Spinal cord (tissue), 10 donors: ENCODE measurements around the gene VGLL3. TPM values are rescaled to one million over a fixed set of nuclear protein-coding genes. Genes with fewer than 3 reads are reported as not detected.

Source experiments
- DNase-seq, 6 donors: peaks; one replicate each; pipeline versions ENCODE4 v3.0.0 to v3.0.0-alpha.2; 2013 to 2015; ENCODE audit warnings: low spot score in 6 of 6, low read depth in 4 of 6
- H3K27ac ChIP-seq: one replicate; pipeline ENCODE4 v1.5.1; 2013; ENCODE audit warnings: low read depth, low read length, control low read depth
- H3K27me3 ChIP-seq: one replicate; pipeline ENCODE4 v1.6.1; 2013; ENCODE audit warnings: low read length; ENCODE audit not compliant: control insufficient read depth, insufficient read depth
- H3K36me3 ChIP-seq: one replicate; pipeline ENCODE4 v1.6.1; 2013; ENCODE audit warnings: low read length; ENCODE audit not compliant: control insufficient read depth, insufficient read depth
- H3K4me1 ChIP-seq: one replicate; pipeline ENCODE4 v1.6.1; 2013; ENCODE audit warnings: low read length; ENCODE audit not compliant: control insufficient read depth, insufficient read depth
- H3K4me3 ChIP-seq: one replicate; pipeline ENCODE4 v1.5.1; 2013; ENCODE audit warnings: low read depth, low read length, control low read depth
- H3K9me3 ChIP-seq: one replicate; pipeline ENCODE4 v1.6.1; 2013; ENCODE audit warnings: low read length; ENCODE audit not compliant: control insufficient read depth, insufficient read depth
- whole genome bisulfite sequencing: methylation state at CpG from one replicate; pipeline ENCODE4 v1.1.5; 2013; ENCODE audit warnings: missing lambda C conversion rate; ENCODE audit not compliant: insufficient coverage; 5-methylcytosine and 5-hydroxymethylcytosine counted together
- polyA plus RNA-seq, 2 donors: library from polyadenylated mRNA; unstranded; fragments of 120-200 nt; gene quantifications; one replicate each; pipeline ENCODE4 v1.2.1, GENCODE V29; 2013; ENCODE audit not compliant: insufficient read length in 2 of 2
- total RNA-seq, 2 donors: library from RNA; depleted of rRNA in 1 of 2; stranded (reverse); fragments of 120-200 nt in 1 of 2; fragments of >200 nt in 1 of 2; gene quantifications; one replicate each; pipeline versions ENCODE4 v1.2.3 to v1.2.4, GENCODE V29; 2013 to 2014
- donor health status: healthy.

VGLL3 gene
- total and polyA plus RNA-seq, 4 donors, result 2.8 to 17.5 (median 5.3) TPM

- no CpG with 5 or more reads among the region's 3 CpGs for WGBS
- no peak overlapping the region for H3K4me3 ChIP-seq
- H3K4me1 ChIP-seq, result no peaks in the 10 kb centered on the region
Measured at GRCh38 chr3:86960550-86960949, 30.4 kb downstream of the VGLL3 start.

GRCh38 chr3:86958534-86958933 lies 32.4 kb downstream of the VGLL3 start:
- no peak for DNase-seq
- no peaks in the 10 kb centered on the region for H3K9me3 ChIP-seq
- H3K4me1 ChIP-seq, result no peaks in the 10 kb centered on the region
- H3K4me3 ChIP-seq, result no peak overlapping the region
- H3K27ac ChIP-seq, result no peak overlapping the region
- H3K27me3 ChIP-seq, result no peaks in the 10 kb centered on the region
- no CpG with 5 or more reads among the region's 1 CpG for WGBS
- H3K36me3 ChIP-seq, result no peaks in the 10 kb centered on the region

More at GRCh38 chr3:86960550-86960949, 30.4 kb downstream of the VGLL3 start:
- no peaks in the 10 kb centered on the region for H3K36me3 ChIP-seq
- no peak overlapping the region for H3K27ac ChIP-seq
- H3K9me3 ChIP-seq, result no peaks in the 10 kb centered on the region
- no peak for DNase-seq
- no peaks in the 10 kb centered on the region for H3K27me3 ChIP-seq

GRCh38 chr3:86954747-86955146 lies 36.2 kb downstream of the VGLL3 start:
- H3K27ac ChIP-seq, result no peak overlapping the region
- no peaks in the 10 kb centered on the region for H3K27me3 ChIP-seq
- no peaks in the 10 kb centered on the region for H3K36me3 ChIP-seq
- H3K4me1 ChIP-seq, result no peaks in the 10 kb centered on the region
- H3K9me3 ChIP-seq, result no peaks in the 10 kb centered on the region
- WGBS, result no CpG with 5 or more reads among the region's 2 CpGs
- DNase-seq, result no peak
- no peak overlapping the region for H3K4me3 ChIP-seq

GRCh38 chr3:86954226-86954625 lies 36.7 kb downstream of the VGLL3 start:
- no peak for DNase-seq

GRCh38 chr3:86951322-86951721 lies 39.6 kb downstream of the VGLL3 start:
- Histone ChIP-seq H3K36me3 (no peaks in the 10 kb centered on the region), H3K9me3 (no peaks in the 10 kb centered on the region), H3K4me1 (no peaks in the 10 kb centered on the region), H3K27ac (no peak overlapping the region), H3K4me3 (no peak overlapping the region), H3K27me3 (no peaks in the 10 kb centered on the region)
- DNase-seq, result no peak

More at GRCh38 chr3:86954226-86954625, 36.7 kb downstream of the VGLL3 start:
- H3K27me3 ChIP-seq, result no peaks in the 10 kb centered on the region
- H3K27ac ChIP-seq, result no peak overlapping the region
- H3K4me1 ChIP-seq, result no peaks in the 10 kb centered on the region
- WGBS, result no CpG with 5 or more reads among the region's 1 CpG
- no peaks in the 10 kb centered on the region for H3K9me3 ChIP-seq
- no peak overlapping the region for H3K4me3 ChIP-seq
- no peaks in the 10 kb centered on the region for H3K36me3 ChIP-seq

- no peaks in the 10 kb centered on the region for H3K4me1 ChIP-seq
- H3K27me3 ChIP-seq, result no peaks in the 10 kb centered on the region
- no peaks in the 10 kb centered on the region for H3K36me3 ChIP-seq
- H3K27ac ChIP-seq, result no peak overlapping the region
- no peak for DNase-seq
- WGBS, result no CpG with 5 or more reads among the region's 3 CpGs
- H3K4me3 ChIP-seq, result no peak overlapping the region
- no peaks in the 10 kb centered on the region for H3K9me3 ChIP-seq
Measured at GRCh38 chr3:86950717-86951116, 40.2 kb downstream of the VGLL3 start.

GRCh38 chr3:86949850-86950249 lies 41.1 kb downstream of the VGLL3 start:
- Histone ChIP-seq H3K36me3 (no peaks in the 10 kb centered on the region), H3K4me1 (no peaks in the 10 kb centered on the region), H3K27me3 (no peaks in the 10 kb centered on the region), H3K27ac (no peak overlapping the region), H3K9me3 (no peaks in the 10 kb centered on the region), H3K4me3 (no peak overlapping the region)
- DNase-seq, result no peak

GRCh38 chr3:86948822-86949221 lies 42.1 kb downstream of the VGLL3 start:
- no peaks in the 10 kb centered on the region for H3K9me3 ChIP-seq
- H3K4me1 ChIP-seq, result no peaks in the 10 kb centered on the region
- 80% methylated on average over 1 of the region's 1 CpG for WGBS
- H3K36me3 ChIP-seq, result no peaks in the 10 kb centered on the region
- H3K4me3 ChIP-seq, result no peak overlapping the region
- no peak overlapping the region for H3K27ac ChIP-seq
- DNase-seq, result no peak
- H3K27me3 ChIP-seq, result no peaks in the 10 kb centered on the region

- DNase-seq, result no peak
- Histone ChIP-seq H3K36me3 (no peaks in the 10 kb centered on the region), H3K9me3 (no peaks in the 10 kb centered on the region), H3K27me3 (no peaks in the 10 kb centered on the region), H3K27ac (no peak overlapping the region), H3K4me3 (no peak overlapping the region), H3K4me1 (no peaks in the 10 kb centered on the region)
- WGBS, result no CpG with 5 or more reads among the region's 3 CpGs
Measured at GRCh38 chr3:86942206-86942605, 48.7 kb downstream of the VGLL3 start.

GRCh38 chr3:86938416-86939105 lies 52.4 kb downstream of the VGLL3 start:
- Histone ChIP-seq H3K27me3 (no peaks in the 10 kb centered on the region), H3K4me3 (no peak overlapping the region), H3K36me3 (no peaks in the 10 kb centered on the region), H3K4me1 (no peaks in the 10 kb centered on the region), H3K9me3 (no peaks in the 10 kb centered on the region), H3K27ac (no peak overlapping the region)
- peak in 1 of 6 donors; percentile 28 for DNase-seq
- 60% methylated on average over 1 of the region's 3 CpGs for WGBS
